OCI-LY1 (cell line): Measurements from ENCODE around the gene SLC5A9.

ENCODE experiments used
- H2AFZ ChIP-seq: fragments of 200-600 bp; sonication (generic), shearing (Covaris generic); 2 replicates; pipeline ENCODE4 v1.6.0; 2014; ENCODE audit warnings: antibody characterized with exemption, mild to moderate bottlenecking, low read length
- H3F3A ChIP-seq: fragments of 200-600 bp; sonication (generic), shearing (Covaris generic); 2 replicates; pipeline ENCODE4 v1.6.0; 2014; ENCODE audit warnings: mild to moderate bottlenecking, antibody characterized with exemption, low read length, moderate library complexity; ENCODE audit not compliant: insufficient read depth
- H3K27ac ChIP-seq: fragments of 200-600 bp; sonication (generic); 2 replicates; pipeline ENCODE4 v1.5.1; 2014; ENCODE audit warnings: low read length, mixed run types, mild to moderate bottlenecking, low read depth; ENCODE audit not compliant: poor library complexity, severe bottlenecking
- H3K27me3 ChIP-seq: fragments of 200-600 bp; sonication (generic); 2 replicates; pipeline ENCODE4 v1.6.0; 2014; ENCODE audit warnings: antibody characterized with exemption, mild to moderate bottlenecking, low read length, moderate library complexity; ENCODE audit not compliant: insufficient read depth
- H3K36me3 ChIP-seq: fragments of 200-600 bp; sonication (generic); 2 replicates; pipeline ENCODE4 v1.6.1; 2014; ENCODE audit warnings: mild to moderate bottlenecking, antibody characterized with exemption, low read length, moderate library complexity, mixed read lengths; ENCODE audit not compliant: insufficient read depth
- H3K4me1 ChIP-seq: fragments of 200-600 bp; sonication (generic); 2 replicates; pipeline ENCODE4 v1.5.1; 2014; ENCODE audit warnings: mild to moderate bottlenecking, low read length, moderate library complexity; ENCODE audit not compliant: insufficient read depth, severe bottlenecking
- H3K4me2 ChIP-seq: fragments of 200-600 bp; sonication (generic), shearing (Covaris generic); 2 replicates; pipeline ENCODE4 v1.6.1; 2014; ENCODE audit warnings: low read length
- H3K4me3 ChIP-seq: fragments of 200-600 bp; sonication (generic); 2 replicates; pipeline ENCODE4 v1.5.1; 2014; ENCODE audit warnings: low read length, low read depth, mild to moderate bottlenecking, mixed read lengths; ENCODE audit not compliant: poor library complexity, severe bottlenecking
- H3K79me2 ChIP-seq: fragments of 200-600 bp; shearing (Covaris generic); 2 replicates; pipeline ENCODE4 v1.6.1; 2016; ENCODE audit warnings: mixed run types, low read length, mixed read lengths; ENCODE audit not compliant: insufficient read depth
- H3K9ac ChIP-seq: fragments of 200-600 bp; sonication (generic), shearing (Covaris generic); 2 replicates; pipeline ENCODE4 v1.6.1; 2014; ENCODE audit warnings: mild to moderate bottlenecking, low read length, mixed read lengths
- H3K9me2 ChIP-seq: fragments of 200-600 bp; sonication (generic), shearing (Covaris generic); 2 replicates; pipeline ENCODE4 v1.6.1; 2014; ENCODE audit warnings: low read depth, mild to moderate bottlenecking, low read length, mixed read lengths
- H3K9me3 ChIP-seq: fragments of 200-600 bp; shearing (Covaris generic); 2 replicates; pipeline ENCODE4 v1.6.1; 2014; ENCODE audit warnings: low read length, mixed read lengths
- H4K20me1 ChIP-seq: fragments of 200-600 bp; sonication (generic), shearing (Covaris generic); 2 replicates; pipeline ENCODE4 v1.6.0; 2016; ENCODE audit warnings: mild to moderate bottlenecking, low read length; ENCODE audit not compliant: insufficient read depth
- CTCF ChIP-seq: fragments of 200-600 bp; sonication (generic), shearing (Covaris generic); IDR thresholded peaks from 2 replicates; pipeline ENCODE4 v1.5.1; 2017; ENCODE audit warnings: mild to moderate bottlenecking, antibody characterized with exemption, low read length, moderate library complexity, mixed read lengths
- EZH2 ChIP-seq: fragments of 200-600 bp; sonication (generic), shearing (Covaris generic); IDR thresholded peaks from 2 replicates; pipeline ENCODE4 v1.8.0; 2017; ENCODE audit warnings: borderline replicate concordance, mixed run types, mild to moderate bottlenecking, antibody characterized with exemption, low read length, moderate library complexity, mixed read lengths

The SLC5A9 gene

GRCh38 chr1:48196237-48196636, 26.3 kb upstream of the SLC5A9 start:
- H3K9me3 ChIP-seq = no peaks in the 10 kb centered on the region
- TF ChIP-seq EZH2 = no peak
- TF ChIP-seq CTCF = no peak
- H3K4me2 ChIP-seq = no peak overlapping the region
- no peaks in the 10 kb centered on the region for H3K79me2 ChIP-seq
- no peaks in the 10 kb centered on the region for H3K27me3 ChIP-seq
- H3K36me3 ChIP-seq = no peaks in the 10 kb centered on the region
- H3K4me1 ChIP-seq = no peaks in the 10 kb centered on the region
- no peak overlapping the region for H2AFZ ChIP-seq
- no peak overlapping the region for H3K9ac ChIP-seq
- H4K20me1 ChIP-seq = no peaks in the 10 kb centered on the region
- no peak overlapping the region for H3K4me3 ChIP-seq
- no peaks in the 10 kb centered on the region for H3F3A ChIP-seq
- H3K9me2 ChIP-seq = no peaks in the 10 kb centered on the region
- no peak overlapping the region for H3K27ac ChIP-seq

GRCh38 chr1:48198970-48199369, 23.5 kb upstream of the SLC5A9 start:
- Histone ChIP-seq H3K27ac (no peak overlapping the region), H3K9ac (no peak overlapping the region), H3K9me3 (no peaks in the 10 kb centered on the region), H3K4me3 (no peak overlapping the region), H3K4me2 (no peak overlapping the region), H3K36me3 (no peaks in the 10 kb centered on the region), H3K27me3 (no peaks in the 10 kb centered on the region), H3F3A (no peaks in the 10 kb centered on the region), H2AFZ (no peak overlapping the region), H4K20me1 (no peaks in the 10 kb centered on the region), H3K9me2 (no peaks in the 10 kb centered on the region), H3K79me2 (no peaks in the 10 kb centered on the region), H3K4me1 (no peaks in the 10 kb centered on the region)
- no peak for TF ChIP-seq CTCF
- TF ChIP-seq EZH2 = no peak

GRCh38 chr1:48200166-48200900, 22.2 kb upstream of the SLC5A9 start:
- no peak overlapping the region for H3K27ac ChIP-seq
- no peaks in the 10 kb centered on the region for H3K79me2 ChIP-seq
- H3K9me2 ChIP-seq = no peaks in the 10 kb centered on the region
- H3K4me2 ChIP-seq = no peak overlapping the region
- no peaks in the 10 kb centered on the region for H3K9me3 ChIP-seq
- no peaks in the 10 kb centered on the region for H3K36me3 ChIP-seq
- H3F3A ChIP-seq = no peaks in the 10 kb centered on the region
- no peaks in the 10 kb centered on the region for H3K4me1 ChIP-seq
- no peak overlapping the region for H3K9ac ChIP-seq
- no peak overlapping the region for H3K4me3 ChIP-seq
- TF ChIP-seq EZH2 (no peak), CTCF (no peak)
- no peaks in the 10 kb centered on the region for H4K20me1 ChIP-seq
- H2AFZ ChIP-seq = no peak overlapping the region
- no peaks in the 10 kb centered on the region for H3K27me3 ChIP-seq
